HG03039 (cell line): ENCODE results near the gene CYP26A1.

Source experiments
- ATAC-seq: cut with Tn5 transposase; IDR thresholded peaks from one replicate; pipeline ENCODE4 v1.9.1; 2021; ENCODE audit warnings: mild to moderate bottlenecking, moderate library complexity; ENCODE audit not compliant: unreplicated experiment

Gene CYP26A1

DNA sequence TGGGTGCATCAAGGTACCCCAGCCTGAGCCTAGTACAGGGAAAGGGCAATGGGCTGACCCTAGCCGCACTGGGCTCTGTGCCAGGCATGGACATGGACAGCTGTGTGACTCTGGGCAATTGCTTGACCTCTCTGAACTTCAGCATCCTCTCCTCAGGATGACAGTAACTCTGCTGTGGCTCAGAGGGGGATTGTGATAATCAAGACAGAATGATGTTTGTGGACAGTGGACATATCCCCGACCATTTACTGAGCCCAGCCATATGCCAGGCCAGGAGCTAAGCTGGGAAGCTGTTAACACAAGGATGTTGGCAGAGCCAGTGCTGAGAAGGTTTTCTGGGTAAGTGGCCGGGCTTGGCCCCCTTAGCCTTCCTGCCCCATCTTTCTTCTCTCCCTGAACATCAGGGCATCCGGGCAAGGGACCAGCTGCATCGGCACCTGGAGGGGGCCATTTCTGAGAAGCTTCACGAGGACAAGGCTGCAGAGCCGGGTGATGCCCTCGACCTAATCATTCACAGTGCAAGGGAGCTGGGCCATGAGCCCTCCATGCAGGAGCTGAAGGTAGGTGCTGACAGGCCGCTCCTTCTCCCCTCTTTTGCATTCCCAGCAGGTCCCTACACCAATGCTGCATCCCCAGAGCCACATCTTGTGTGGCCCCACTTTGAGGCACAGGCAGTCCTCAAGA, 9.6 kb upstream of the CYP26A1 start:
- no peak for ATAC-seq

DNA sequence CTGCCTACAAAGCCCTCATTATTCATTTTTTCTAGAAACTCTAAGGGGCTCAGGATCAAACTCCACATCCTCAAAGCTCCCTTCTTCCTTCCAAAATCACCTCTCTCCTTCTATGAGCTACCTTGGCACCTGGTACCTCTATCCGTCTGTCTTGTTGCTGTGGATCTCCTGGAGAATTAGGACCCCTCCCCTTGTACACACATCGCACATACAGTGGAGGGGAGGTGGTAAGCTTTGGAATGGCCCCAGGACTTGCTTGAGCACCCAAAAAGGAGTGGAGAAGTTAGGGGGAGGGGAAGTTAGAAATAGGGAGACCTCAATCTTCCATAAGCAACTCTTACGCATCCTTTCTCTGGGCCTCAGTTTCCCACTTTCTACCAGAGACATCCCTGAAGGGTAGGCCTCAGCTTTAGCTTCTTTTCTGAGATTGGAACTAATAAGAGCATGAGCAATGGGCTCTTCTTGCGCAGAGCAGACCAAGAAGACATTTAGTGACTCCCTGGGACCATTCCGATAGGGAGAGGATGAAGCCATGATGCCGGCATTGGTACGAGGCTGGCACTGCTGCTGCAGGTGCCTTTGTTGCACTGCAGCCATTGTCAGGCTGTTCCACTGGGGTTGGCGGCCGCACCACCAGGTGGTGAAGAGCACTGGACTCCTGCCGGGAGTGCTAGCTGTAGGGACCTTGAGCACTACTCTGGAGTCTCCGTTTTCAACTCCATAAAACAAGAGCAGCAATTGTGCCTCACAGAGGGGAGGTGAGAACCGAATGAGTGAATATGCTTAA, 8.6 kb upstream of the CYP26A1 start:
- ATAC-seq, result no peak

DNA sequence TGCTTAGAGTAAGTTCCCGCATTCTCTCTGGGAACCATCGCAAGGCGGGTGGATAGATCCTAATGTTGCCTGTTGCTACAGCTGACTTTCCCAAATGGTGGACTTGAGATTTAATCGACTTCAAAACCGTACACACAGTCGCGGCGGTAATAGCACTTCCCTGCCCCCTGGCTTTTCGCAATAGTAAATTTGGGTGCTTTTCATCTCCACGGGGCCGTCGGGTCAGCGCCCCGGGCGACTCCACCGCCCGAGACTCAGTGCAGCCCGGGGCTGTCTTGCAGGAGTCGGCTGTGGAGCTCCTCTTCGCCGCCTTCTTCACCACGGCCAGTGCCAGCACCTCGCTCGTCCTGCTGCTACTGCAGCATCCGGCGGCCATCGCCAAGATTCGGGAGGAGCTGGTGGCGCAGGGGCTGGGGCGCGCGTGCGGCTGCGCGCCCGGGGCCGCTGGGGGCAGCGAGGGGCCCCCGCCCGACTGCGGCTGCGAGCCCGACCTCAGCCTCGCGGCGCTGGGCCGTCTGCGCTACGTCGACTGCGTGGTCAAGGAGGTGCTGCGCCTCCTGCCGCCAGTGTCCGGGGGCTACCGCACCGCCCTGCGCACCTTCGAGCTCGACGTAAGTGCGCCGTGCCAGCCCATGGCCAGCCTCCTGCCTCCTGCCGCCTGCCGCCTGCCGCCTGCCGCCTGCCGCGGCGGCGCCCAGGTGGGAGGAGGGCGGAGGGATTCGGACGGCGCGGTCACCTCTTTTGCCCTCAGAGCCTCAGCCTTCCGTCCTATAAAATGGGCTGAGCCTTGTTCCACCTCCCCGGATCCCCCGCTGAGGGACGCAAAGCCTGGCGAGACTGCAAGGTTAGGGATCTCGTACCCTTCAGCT, 7.8 kb upstream of the CYP26A1 start:
- ATAC-seq, result no peak

DNA sequence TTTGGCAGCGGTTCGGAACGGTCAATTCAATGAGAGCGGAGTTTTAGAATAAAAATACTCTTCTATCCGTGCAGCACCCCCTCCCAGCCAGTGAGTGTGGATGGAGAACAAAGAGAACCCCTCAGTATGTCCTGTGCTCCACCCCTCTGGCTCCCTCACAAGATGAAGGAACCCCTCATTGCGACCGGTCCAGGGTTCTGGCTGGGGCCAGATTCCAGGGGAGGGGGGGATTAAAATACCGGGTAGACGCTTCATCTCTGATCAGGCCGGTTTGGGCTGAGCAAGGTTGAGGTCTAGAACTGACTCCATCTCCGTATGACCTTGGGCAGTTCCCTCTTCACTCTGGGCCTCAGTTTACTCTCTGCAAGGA, 7.2 kb upstream of the CYP26A1 start:
- no peak for ATAC-seq

DNA sequence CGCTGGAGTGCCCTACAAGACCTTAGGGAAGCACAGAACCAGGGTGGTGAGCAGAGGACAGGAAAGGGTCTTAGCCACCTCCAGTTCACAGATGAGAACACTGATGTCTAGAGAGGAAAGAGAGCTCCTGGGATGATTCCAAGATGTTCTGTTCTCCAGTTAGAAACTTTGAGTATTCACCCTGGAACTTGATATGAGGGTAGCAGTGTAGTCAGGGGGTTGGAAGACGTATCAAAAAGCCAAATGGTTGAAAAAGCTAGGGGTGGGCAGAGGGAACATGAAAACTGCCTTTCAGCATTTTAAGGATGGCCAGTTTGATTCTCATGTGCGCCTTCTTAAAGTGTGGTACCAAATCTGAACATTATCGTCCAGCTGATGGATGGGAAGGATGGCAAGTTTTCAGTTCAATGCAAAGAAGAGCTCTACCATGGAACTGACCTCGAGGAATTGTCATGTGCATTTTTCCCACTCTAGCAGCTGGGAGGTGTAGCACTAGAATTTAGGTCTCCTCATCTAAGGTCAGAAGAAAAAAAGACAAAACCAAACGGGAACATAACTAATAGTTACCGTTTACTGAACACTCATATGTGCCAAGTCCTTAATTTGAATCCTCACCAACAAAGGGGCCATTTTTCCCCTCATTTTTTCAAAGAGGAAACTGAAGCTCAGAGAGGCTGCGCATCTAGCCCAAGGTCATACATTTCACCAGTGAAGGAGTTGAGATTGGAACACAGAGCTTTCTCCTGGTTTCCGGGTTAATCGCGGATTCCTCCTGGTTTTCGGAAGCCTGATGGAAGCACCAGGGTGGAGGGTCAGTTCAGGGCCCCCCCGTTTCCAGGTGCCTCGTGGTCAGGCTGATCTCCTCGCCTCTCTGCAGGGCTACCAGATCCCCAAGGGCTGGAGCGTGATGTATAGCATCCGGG, 6.0 kb upstream of the CYP26A1 start:
- ATAC-seq, result no peak

- ATAC-seq, result no peak
Measured at GRCh38 chr10:93068411-93069244, 5.1 kb upstream of the CYP26A1 start.

DNA sequence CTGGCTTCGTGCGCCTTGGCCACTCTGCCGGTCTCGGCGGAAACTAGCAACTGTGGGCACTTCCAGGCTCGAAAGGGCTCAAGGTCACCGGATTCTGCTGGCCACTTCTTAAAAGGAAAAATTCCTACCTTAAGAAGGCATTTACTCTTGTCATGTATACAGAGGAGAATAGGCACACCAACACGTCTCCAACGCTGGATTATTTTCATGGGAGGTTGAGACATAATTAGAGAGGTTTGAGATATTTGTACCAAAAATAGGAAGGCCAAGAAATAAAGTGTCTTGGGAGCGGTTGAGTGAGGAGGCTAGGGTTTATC, 4.5 kb upstream of the CYP26A1 start:
- ATAC-seq, result no peak

DNA sequence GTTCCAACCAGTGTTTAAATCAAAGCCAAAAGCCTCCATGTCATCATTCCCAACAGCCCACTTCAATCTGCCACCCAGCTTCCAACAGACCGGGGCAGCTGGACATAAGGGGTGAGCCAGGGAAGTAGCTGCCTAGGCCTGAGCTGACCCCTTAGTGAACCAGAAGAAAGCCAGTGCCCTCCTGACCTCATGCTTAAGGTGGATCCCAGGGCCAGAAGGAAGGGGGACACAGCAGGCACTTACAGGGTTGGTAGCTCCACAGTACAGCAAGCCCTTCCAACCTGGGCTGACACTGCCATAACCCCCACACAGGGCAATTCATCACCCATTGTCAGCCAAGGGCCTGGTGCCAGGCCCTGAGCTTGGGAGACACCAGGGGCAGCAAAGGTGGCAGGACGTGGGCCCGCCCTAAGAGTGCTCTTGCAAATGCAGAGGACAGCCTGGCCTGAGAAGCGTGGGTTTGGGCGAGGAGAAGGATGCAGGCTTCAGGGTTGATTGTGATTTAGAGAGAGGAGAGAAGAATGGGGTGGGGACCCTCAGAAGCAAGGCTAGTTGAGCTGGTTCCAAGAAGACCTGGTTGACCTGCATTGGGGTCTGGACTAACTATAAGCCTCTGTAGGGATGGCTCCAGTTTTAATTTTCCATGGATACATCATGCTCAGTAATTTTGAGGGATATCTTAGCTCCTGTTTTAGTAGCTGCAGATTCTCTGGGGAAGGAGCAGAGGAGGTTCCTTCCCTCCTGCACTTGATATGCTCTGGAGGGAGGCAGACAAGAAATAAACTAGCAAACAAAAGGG, 3.1 kb upstream of the CYP26A1 start:
- ATAC-seq, result no peak

DNA sequence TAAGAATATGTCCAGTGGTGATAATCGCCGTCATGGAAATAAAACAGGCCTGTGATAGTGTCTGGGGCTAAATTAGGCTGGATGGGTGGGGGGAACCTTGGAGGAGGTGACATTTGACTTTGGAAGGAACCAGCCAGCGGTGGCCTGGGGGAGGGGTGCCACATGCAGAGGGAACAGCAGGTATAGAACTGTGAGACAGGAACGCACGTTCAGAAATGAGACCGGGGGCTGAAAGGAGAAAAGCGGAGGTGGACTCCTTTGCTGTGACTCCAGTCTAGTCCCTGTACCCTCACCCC, 2.6 kb upstream of the CYP26A1 start:
- no peak for ATAC-seq

DNA sequence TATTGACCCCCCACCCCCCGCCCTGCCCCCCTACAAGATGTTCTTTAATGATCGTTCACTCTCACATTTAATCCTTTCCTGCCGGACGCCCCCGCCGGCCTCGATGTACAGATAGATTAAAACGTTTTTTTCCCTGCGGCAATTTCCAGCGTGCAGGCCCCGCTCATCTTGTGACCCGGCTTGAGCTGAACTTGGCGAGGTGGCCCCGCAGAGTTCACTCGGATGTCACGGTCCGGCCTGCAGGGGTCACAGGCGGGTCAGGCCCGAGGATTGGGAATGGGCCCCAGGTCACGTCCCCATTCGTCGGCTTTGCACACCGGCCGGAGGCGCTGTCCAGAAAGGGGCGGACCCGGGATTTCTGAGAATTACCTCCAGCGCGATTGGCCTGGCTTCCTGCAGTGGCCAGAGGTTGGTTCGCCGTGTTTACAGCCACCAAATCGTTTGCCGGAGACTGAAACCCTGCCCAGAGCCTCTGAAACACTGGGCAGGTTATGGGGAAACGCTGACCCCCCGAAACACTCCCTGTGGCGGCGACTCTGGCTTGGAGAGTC, 1.9 kb upstream of the CYP26A1 start:
- ATAC-seq, result no peak

DNA sequence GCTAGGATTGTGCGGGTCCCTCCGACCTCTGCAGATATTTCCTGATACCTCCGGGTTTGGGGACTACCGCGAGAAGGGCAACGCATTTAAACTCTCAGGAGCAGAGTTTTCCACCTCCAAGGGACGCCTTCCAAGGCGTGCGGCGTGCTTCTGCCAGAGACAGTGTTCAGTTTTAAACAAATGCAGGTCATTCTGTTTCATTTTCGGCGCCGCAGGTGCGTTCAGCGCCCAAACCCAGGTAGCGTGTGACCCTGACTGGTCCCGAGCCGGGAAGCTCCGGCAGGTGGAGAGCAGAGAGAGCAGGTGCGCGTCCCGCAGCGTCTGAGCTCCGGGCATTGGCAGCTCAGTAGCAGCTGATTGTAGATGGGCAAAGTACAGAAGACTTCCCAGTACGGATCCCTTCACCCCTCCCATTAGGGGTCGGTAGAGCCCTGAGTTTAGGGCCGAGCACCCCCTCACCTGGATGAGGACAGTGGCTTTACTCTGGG, 1.4 kb upstream of the CYP26A1 start:
- ATAC-seq, result no peak

GRCh38 chr10:93072713-93073538, 767 bp upstream of the CYP26A1 start:
- ATAC-seq, result no peak

GRCh38 chr10:93074147-93074596, 479 bp downstream of the CYP26A1 start:
- no peak for ATAC-seq

- no peak for ATAC-seq
Measured at GRCh38 chr10:93074597-93075368, 1.1 kb downstream of the CYP26A1 start.

DNA sequence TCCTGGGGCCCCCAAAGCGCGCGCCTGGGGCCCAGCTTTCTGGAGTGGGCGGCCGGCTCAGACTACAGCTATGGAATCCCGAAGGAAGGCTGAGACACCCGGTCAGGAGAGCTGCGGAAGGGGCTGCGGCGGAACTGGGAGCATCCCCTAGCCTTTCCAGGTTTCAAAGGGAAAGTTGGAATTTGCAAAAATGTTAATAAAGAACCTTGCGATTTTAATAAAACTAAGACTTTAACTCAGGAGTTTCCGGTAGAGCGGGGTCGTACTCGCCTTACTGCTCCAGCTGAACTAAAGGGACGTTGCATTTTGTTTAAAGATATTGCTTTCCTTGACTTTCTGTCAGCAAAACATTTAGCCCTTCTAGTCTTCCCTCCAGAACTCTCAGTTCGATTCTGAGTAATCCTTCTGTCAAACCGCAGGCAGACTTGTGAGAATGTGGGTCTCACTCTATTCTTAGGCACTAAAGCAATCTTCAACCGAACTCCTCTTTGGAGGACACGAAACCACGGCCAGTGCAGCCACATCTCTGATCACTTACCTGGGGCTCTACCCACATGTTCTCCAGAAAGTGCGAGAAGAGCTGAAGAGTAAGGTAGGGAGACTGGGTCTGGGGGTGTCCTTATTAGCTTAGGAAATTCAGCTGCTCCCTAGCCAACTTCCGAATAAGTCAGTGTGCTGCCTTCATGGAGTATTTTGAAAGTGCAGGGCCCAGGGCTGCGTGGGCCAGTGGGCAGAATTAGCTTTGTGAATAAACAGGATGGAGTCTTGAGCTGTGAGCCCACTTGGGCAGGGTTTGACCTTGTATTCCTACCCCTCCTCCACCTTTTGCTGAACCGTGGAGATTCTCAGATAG, 1.9 kb downstream of the CYP26A1 start:
- no peak for ATAC-seq

DNA sequence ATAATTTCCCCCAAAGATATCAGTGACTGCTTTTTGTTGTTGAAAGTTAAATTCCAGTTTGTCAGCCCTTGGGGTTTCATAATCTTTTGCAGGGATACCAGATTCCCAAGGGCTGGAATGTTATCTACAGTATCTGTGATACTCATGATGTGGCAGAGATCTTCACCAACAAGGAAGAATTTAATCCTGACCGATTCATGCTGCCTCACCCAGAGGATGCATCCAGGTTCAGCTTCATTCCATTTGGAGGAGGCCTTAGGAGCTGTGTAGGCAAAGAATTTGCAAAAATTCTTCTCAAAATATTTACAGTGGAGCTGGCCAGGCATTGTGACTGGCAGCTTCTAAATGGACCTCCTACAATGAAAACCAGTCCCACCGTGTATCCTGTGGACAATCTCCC, 3.2 kb downstream of the CYP26A1 start:
- ATAC-seq, result no peak
